Measurements from ENCODE around the gene KLK7. TPM values are rescaled to one million over a fixed set of nuclear protein-coding genes. Genes with fewer than 3 reads are reported as not detected.

Gene KLK7
- total and polyA plus RNA-seq, 2 donors (not counting 3 experiments of a cell fraction or from before 2014, with no cell fraction given): not detected

GRCh38 chr19:50939596-50939995 is 44.1 kb downstream of the KLK7 start:
- H3K27ac ChIP-seq (ENCODE audit: insufficient read depth, low read depth, low read length): no peak overlapping the region
- intact Hi-C loops (cut with micrococcal nuclease) (no loop called here), dilution Hi-C loops (cut with MboI; ENCODE audit: extremely low pct_ligation_motif_present, low sequenced_read_pairs) (no loop called here)
- FAIRE-seq (no peak), DNase-seq (ENCODE audit: low read depth, low spot score) (no peak)
- TF ChIP-seq EZH2 (IDR thresholded peaks at IDR 0.05; ENCODE audit: borderline replicate concordance, low read depth, low read length, severe bottlenecking) (no peak), POLR2A (IDR thresholded peaks at IDR 0.05; ENCODE audit: low read depth, low read length) (no peak), FOS (IDR thresholded peaks at IDR 0.05; ENCODE audit: borderline replicate concordance, insufficient read depth, low read length) (no peak)
- H3K9ac ChIP-seq (replicated peaks; ENCODE audit: extremely low read depth, insufficient read depth, low read length): no peak overlapping the region
- CTCF ChIA-PET: no interaction called here
- no peaks in the 10 kb centered on the region for H3K36me3 ChIP-seq (ENCODE audit: control insufficient read depth in 2 of 2, extremely low read depth in 1 of 2, insufficient read depth in 2 of 2, low read length in 2 of 2)
- H3K9me3 ChIP-seq (replicated peaks; ENCODE audit: control insufficient read depth, insufficient read depth, low read length): no peaks in the 10 kb centered on the region
- no peak overlapping the region for H3K4me2 ChIP-seq (ENCODE audit: insufficient read depth, low read length)
- H3K9me1 ChIP-seq (replicated peaks; ENCODE audit: control insufficient read depth, extremely low read depth, insufficient read depth, low read length): no peaks in the 10 kb centered on the region
- H3K4me1 ChIP-seq (ENCODE audit: control insufficient read depth, extremely low read depth, insufficient read depth, low read length): no peaks in the 10 kb centered on the region
- BruUV-seq (replicated peaks): no TSS peak
- no peaks in the 10 kb centered on the region for H3K79me2 ChIP-seq (ENCODE audit: control insufficient read depth, insufficient read depth, low read length)
- H4K20me1 ChIP-seq (replicated peaks; ENCODE audit: control insufficient read depth, extremely low read depth, insufficient read depth, low read length): no peaks in the 10 kb centered on the region
- POLR2A ChIA-PET: no interaction called here
- H3K4me3 ChIP-seq (replicated peaks in 1 of 3; ENCODE audit: insufficient read depth in 1 of 3, low read depth in 1 of 3, low read length in 3 of 3): no peak overlapping the region
- no peaks in the 10 kb centered on the region for H3K27me3 ChIP-seq (ENCODE audit: control insufficient read depth in 2 of 2, insufficient read depth in 2 of 2, low read length in 2 of 2)
- no peak overlapping the region for H2AFZ ChIP-seq (ENCODE audit: low read depth, low read length)

- FAIRE-seq (no peak), DNase-seq (ENCODE audit: low read depth, low spot score) (no peak)
- H3K4me2 ChIP-seq (ENCODE audit: insufficient read depth, low read length): no peak overlapping the region
- no peak overlapping the region for H3K9ac ChIP-seq (replicated peaks; ENCODE audit: extremely low read depth, insufficient read depth, low read length)
- H3K9me3 ChIP-seq (replicated peaks; ENCODE audit: control insufficient read depth, insufficient read depth, low read length): no peaks in the 10 kb centered on the region
- POLR2A ChIA-PET: no interaction called here
- H3K4me3 ChIP-seq (replicated peaks in 1 of 3; ENCODE audit: insufficient read depth in 1 of 3, low read depth in 1 of 3, low read length in 3 of 3): no peak overlapping the region
- no peak for TF ChIP-seq MYC (IDR thresholded peaks at IDR 0.05; ENCODE audit: low read depth, low read length)
- TF ChIP-seq POLR2AphosphoS5 (IDR thresholded peaks at IDR 0.05; ENCODE audit: insufficient read depth, low read depth, low read length): no peak
- TF ChIP-seq POLR2A (IDR thresholded peaks at IDR 0.05; ENCODE audit: low read depth, low read length): no peak
- no peak for TF ChIP-seq JUN (IDR thresholded peaks at IDR 0.05; ENCODE audit: borderline replicate concordance, insufficient read depth, insufficient read length, low read depth)
- TF ChIP-seq GATA2 (IDR thresholded peaks at IDR 0.05; ENCODE audit: insufficient read depth, insufficient read length, low read depth, low read length): no peak
- TF ChIP-seq EZH2 (IDR thresholded peaks at IDR 0.05; ENCODE audit: borderline replicate concordance, low read depth, low read length, severe bottlenecking): no peak
- TF ChIP-seq MAX (IDR thresholded peaks at IDR 0.05; ENCODE audit: insufficient read depth, insufficient read length): no peak
- TF ChIP-seq FOS (IDR thresholded peaks at IDR 0.05; ENCODE audit: borderline replicate concordance, insufficient read depth, low read length): no peak
- no peak for TF ChIP-seq CTCF (IDR thresholded peaks at IDR 0.05; ENCODE audit: extremely low read depth in 1 of 2, insufficient read depth in 1 of 2, low read depth in 1 of 2, low read length in 2 of 2)
- no peaks in the 10 kb centered on the region for H3K4me1 ChIP-seq (ENCODE audit: control insufficient read depth, extremely low read depth, insufficient read depth, low read length)
- peaks cover 0 to 2% of the 10 kb centered on the region in 2 experiments for H3K27me3 ChIP-seq (ENCODE audit: control insufficient read depth in 2 of 2, insufficient read depth in 2 of 2, low read length in 2 of 2)
- no peaks in the 10 kb centered on the region for H3K9me1 ChIP-seq (replicated peaks; ENCODE audit: control insufficient read depth, extremely low read depth, insufficient read depth, low read length)
- no peaks in the 10 kb centered on the region for H3K79me2 ChIP-seq (ENCODE audit: control insufficient read depth, insufficient read depth, low read length)
- no TSS peak for BruUV-seq (replicated peaks)
- intact Hi-C loops (cut with micrococcal nuclease): no loop called here
- peak overlapping the region; percentile 21 for H2AFZ ChIP-seq (ENCODE audit: low read depth, low read length)
- CTCF ChIA-PET: interaction anchor here (0.6 to 3.3 kb wide), 3 partner anchors 12 to 809 kb away, joined by 4 to 20 read pairs (median 7); no protein-coding TSS in a partner anchor
- dilution Hi-C loops (cut with MboI; ENCODE audit: extremely low pct_ligation_motif_present, low sequenced_read_pairs): no loop called here
- H3K27ac ChIP-seq (ENCODE audit: insufficient read depth, low read depth, low read length): no peak overlapping the region
- no peaks in the 10 kb centered on the region for H3K36me3 ChIP-seq (ENCODE audit: control insufficient read depth in 2 of 2, extremely low read depth in 1 of 2, insufficient read depth in 2 of 2, low read length in 2 of 2)
- H4K20me1 ChIP-seq (replicated peaks; ENCODE audit: control insufficient read depth, extremely low read depth, insufficient read depth, low read length): no peaks in the 10 kb centered on the region
Measured at GRCh38 chr19:50933640-50934039, 50.1 kb downstream of the KLK7 start.

All from endothelial cell of umbilical vein (primary cell).